HL-60 (cell line): Measurements from ENCODE around the gene MRPS23.

Experiments
- DNase-seq, 2 experiments: peaks; one replicate each; pipeline ENCODE4 v3.0.0-alpha.2; 2010 to 2020; ENCODE audit warnings: low read depth in 1 of 2, low spot score in 1 of 2
- H3K27ac ChIP-seq: fragments of 250-450 bp; sonication (Bioruptor Pico); replicated peaks from 2 replicates; pipeline ENCODE4 v1.5.1; 2020; ENCODE audit warnings: mild to moderate bottlenecking, moderate library complexity
- H3K27me3 ChIP-seq: fragments of 250-450 bp; sonication (Bioruptor Pico); 2 replicates; pipeline ENCODE4 v1.5.1; 2021; ENCODE audit warnings: mild to moderate bottlenecking, moderate library complexity; ENCODE audit not compliant: insufficient read depth, poor library complexity, severe bottlenecking
- H3K4me3 ChIP-seq: replicated peaks from 2 replicates; pipeline ENCODE4 v1.5.1; 2011; ENCODE audit warnings: mild to moderate bottlenecking, control low read depth, low read length; ENCODE audit not compliant: insufficient read depth
- GABPA ChIP-seq: IDR thresholded peaks from 2 replicates; pipeline ENCODE4 v1.6.1; 2012; ENCODE audit warnings: low read depth
- POLR2AphosphoS5 ChIP-seq: IDR thresholded peaks from 2 replicates; pipeline ENCODE4 v1.6.1; 2012; ENCODE audit warnings: low read depth
- SPI1 ChIP-seq: IDR thresholded peaks from 2 replicates; pipeline ENCODE4 v1.6.1; 2012; ENCODE audit warnings: low read depth, mild to moderate bottlenecking, borderline replicate concordance
- TF ChIP-seq, protein P1 (sequence below): IDR thresholded peaks from one replicate; pipeline ENCODE4 v1.5.1; 2011; ENCODE audit warnings: low read length, control low read depth, inconsistent platforms; ENCODE audit not compliant: insufficient read depth
- TF ChIP-seq, protein P2 (sequence below): IDR thresholded peaks from 2 replicates; pipeline ENCODE4 v1.6.1; 2012; ENCODE audit warnings: low read depth; ENCODE audit not compliant: insufficient replicate concordance

The MRPS23 gene

DNA sequence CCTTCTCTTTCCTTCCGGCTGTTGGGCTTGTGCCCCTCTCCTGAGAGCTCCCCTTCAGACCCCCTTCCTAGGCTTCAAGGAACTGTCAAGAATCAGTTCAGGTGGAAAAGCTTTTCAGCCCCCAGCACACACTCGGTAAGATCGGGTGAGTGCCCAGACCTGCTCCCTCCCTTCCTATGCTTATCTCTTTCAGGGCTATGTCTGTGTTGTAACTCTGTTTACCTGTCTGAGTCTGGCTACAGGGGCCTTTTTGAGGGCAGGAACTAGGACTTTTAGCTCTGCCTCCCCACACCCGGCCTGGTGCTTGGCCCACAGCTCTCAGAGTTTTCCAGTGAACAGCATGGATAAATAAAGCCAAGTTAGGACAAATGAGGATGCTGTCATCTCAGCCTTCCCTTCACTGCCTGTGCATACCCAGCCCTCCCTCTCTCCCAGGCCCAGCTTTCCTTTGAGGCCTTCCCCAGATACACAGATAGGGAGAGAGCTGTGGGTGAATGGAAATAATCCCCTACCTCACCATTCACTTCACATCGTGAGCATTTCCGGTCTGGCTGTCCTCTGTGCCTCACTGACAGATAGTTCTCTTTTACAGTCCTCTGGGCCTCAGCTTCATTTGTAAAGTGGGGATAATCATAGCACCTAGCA is 5.7 kb upstream of the MRPS23 start:
- Histone ChIP-seq H3K27ac (no peak overlapping the region), H3K27me3 (no peaks in the 10 kb centered on the region), H3K4me3 (no peak overlapping the region)
- DNase-seq, result no peak
- TF ChIP-seq SPI1 (no peak), POLR2AphosphoS5 (no peak), GABPA (no peak)
- TF ChIP-seq, protein P1, sequence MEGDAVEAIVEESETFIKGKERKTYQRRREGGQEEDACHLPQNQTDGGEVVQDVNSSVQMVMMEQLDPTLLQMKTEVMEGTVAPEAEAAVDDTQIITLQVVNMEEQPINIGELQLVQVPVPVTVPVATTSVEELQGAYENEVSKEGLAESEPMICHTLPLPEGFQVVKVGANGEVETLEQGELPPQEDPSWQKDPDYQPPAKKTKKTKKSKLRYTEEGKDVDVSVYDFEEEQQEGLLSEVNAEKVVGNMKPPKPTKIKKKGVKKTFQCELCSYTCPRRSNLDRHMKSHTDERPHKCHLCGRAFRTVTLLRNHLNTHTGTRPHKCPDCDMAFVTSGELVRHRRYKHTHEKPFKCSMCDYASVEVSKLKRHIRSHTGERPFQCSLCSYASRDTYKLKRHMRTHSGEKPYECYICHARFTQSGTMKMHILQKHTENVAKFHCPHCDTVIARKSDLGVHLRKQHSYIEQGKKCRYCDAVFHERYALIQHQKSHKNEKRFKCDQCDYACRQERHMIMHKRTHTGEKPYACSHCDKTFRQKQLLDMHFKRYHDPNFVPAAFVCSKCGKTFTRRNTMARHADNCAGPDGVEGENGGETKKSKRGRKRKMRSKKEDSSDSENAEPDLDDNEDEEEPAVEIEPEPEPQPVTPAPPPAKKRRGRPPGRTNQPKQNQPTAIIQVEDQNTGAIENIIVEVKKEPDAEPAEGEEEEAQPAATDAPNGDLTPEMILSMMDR, result no peak
- TF ChIP-seq, protein P2, sequence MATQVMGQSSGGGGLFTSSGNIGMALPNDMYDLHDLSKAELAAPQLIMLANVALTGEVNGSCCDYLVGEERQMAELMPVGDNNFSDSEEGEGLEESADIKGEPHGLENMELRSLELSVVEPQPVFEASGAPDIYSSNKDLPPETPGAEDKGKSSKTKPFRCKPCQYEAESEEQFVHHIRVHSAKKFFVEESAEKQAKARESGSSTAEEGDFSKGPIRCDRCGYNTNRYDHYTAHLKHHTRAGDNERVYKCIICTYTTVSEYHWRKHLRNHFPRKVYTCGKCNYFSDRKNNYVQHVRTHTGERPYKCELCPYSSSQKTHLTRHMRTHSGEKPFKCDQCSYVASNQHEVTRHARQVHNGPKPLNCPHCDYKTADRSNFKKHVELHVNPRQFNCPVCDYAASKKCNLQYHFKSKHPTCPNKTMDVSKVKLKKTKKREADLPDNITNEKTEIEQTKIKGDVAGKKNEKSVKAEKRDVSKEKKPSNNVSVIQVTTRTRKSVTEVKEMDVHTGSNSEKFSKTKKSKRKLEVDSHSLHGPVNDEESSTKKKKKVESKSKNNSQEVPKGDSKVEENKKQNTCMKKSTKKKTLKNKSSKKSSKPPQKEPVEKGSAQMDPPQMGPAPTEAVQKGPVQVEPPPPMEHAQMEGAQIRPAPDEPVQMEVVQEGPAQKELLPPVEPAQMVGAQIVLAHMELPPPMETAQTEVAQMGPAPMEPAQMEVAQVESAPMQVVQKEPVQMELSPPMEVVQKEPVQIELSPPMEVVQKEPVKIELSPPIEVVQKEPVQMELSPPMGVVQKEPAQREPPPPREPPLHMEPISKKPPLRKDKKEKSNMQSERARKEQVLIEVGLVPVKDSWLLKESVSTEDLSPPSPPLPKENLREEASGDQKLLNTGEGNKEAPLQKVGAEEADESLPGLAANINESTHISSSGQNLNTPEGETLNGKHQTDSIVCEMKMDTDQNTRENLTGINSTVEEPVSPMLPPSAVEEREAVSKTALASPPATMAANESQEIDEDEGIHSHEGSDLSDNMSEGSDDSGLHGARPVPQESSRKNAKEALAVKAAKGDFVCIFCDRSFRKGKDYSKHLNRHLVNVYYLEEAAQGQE, result no peak

DNA sequence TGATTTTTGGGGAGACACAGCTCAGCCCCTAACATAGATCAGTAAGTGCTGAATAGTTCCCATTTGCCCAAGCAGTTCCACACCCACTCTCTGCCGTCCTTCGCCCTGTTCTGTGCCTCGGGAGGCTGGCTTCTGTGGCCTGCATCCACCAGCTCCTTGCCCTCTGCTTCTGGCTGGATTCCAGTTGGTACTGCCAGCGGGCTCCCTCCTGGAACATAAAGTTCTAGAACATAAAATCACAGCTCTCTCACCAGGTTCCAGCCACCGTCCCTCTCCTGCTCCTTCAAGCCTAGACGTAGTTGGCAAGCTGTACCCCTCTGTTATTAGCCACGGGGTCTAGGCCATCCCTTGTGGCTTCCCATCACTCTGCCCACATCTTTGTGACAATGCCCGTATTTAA is 3.9 kb upstream of the MRPS23 start:
- TF ChIP-seq, protein P2, result no peak
- TF ChIP-seq, protein P1, result no peak
- TF ChIP-seq GABPA (no peak), POLR2AphosphoS5 (no peak), SPI1 (no peak)
- H3K27me3 ChIP-seq, result no peaks in the 10 kb centered on the region
- no peak for DNase-seq
- peak overlapping the region; percentile 85; the same call in 1 of the 2 replicates for H3K27ac ChIP-seq
- no peak overlapping the region for H3K4me3 ChIP-seq

DNA sequence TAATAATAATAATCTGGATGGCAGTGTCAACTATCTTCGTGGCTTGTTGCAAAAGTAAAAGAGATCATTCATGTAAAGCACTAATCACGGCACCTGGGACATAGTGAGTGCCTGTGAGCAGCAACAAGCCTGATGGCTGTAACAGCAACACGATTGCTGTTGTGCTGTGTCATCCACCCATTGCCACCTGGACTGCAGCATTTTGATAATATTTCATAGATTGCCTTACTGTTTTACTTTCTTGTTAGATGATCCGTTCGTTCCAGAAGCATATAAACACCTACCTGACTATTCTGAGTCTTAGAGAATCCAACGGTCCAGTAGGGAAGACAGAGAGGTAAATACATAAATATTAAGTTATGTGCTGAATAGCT is 3.1 kb upstream of the MRPS23 start:
- Histone ChIP-seq H3K27ac (peak overlapping the region; percentile 85), H3K27me3 (no peaks in the 10 kb centered on the region), H3K4me3 (no peak overlapping the region)
- DNase-seq, result no peak
- TF ChIP-seq POLR2AphosphoS5 (no peak), SPI1 (no peak)
- TF ChIP-seq, protein P2, result no peak
